Measurements from ENCODE around the gene TXK. TPM values are rescaled to one million over a fixed set of nuclear protein-coding genes. Genes with fewer than 3 reads are reported as not detected.

Gene TXK
- total RNA-seq, 4 donors from 2014 or later: 2.6 to 10.0 (median 6.8) TPM

- H3K4me1 ChIP-seq: peaks cover 0 to 25% (median 13%) of the 10 kb centered on the region in 4 donors
- H3K9me3 ChIP-seq: no peaks in the 10 kb centered on the region
- in situ Hi-C loops (cut with MboI; ENCODE audit: low pct_ligation_motif_present in 1 of 4, low pct_unique_long_range_greater_than_20kb in 1 of 4, low sequenced_read_pairs in 3 of 4) (loop anchor here in 1 of 4 donors (10.0 kb wide), 1 partner anchor 52 kb away; no protein-coding TSS in a partner anchor), intact Hi-C loops (cut with DNase I; ENCODE audit: low total_unique reads) (no loop called here)
- peak overlapping the region in 2 of 4 donors; percentile 33 to 64 for H3K27ac ChIP-seq
- TF ChIP-seq CTCF (IDR thresholded peaks at IDR 0.05): no peak
- H3K36me3 ChIP-seq: peaks cover 0 to 1% (median 0%) of the 10 kb centered on the region in 4 donors
- no peak overlapping the region for H3K4me3 ChIP-seq
- DNase-seq: no peak
- no peaks in the 10 kb centered on the region for H3K27me3 ChIP-seq
These were observed 101.3 kb downstream of the TXK start for GRCh38 chr4:48032721-48033120.

DNA sequence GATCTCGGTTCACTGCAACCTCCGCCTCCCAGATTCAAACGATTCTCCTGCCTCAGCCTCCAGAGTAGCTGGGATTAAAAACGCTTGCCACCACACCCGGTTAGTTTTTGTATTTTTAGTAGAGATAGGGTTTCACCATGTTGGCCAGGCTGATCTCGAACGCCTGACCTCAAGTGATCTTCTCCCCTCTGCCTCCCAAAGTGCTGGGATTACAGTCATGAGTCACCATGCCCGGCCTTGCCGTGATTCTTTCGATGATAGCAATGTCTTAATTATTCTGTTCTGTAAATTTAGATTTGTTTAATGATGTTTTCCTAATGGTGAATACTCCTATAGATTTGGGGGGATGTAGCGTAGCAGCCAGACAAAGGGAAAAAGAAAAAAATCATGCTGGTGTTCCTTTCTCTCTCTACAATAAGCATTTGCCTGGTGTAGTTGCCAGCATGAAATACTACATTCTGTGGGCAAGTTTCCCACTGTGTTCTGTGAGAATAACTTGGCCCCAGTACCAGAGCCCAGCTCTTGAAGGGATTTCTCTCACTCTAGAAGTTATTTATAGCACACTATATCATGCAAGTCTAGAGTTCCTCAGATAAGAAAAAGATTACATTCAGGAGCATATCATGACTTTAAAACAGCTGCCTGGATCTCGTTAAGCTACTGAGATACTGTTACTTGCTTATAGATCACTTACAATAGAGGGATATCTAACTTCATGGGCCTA lies 102.1 kb downstream of the TXK start:
- TF ChIP-seq POLR2A (IDR thresholded peaks at IDR 0.05) (no peak), EP300 (IDR thresholded peaks at IDR 0.05; ENCODE audit: low read depth) (no peak), CTCF (IDR thresholded peaks at IDR 0.05) (no peak), POLR2AphosphoS5 (IDR thresholded peaks at IDR 0.05) (no peak)
- in situ Hi-C loops (cut with MboI; ENCODE audit: low pct_ligation_motif_present in 1 of 4, low pct_unique_long_range_greater_than_20kb in 1 of 4, low sequenced_read_pairs in 3 of 4) (loop anchor here in 1 of 4 donors (10.0 kb wide), 1 partner anchor 53 kb away; no protein-coding TSS in a partner anchor), intact Hi-C loops (cut with DNase I; ENCODE audit: low total_unique reads) (no loop called here)

DNA sequence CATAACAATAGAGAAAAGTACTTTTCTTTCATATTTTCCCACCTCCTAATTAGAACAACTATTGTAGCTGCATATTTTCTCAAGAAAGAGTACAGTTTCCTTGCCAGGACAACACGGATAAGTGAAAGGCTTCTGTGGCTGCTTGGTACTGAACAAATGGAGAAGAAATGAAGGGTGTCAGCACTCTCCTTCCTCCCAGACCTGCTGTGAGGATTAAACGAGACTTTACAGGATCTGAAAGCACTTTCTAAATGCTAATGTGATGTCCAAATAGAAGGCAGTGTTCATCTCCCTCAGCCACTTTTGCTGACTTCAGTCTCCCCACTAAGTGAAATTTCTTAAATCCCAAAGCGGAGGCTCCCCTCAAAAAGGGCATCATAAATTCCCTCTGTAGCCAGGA lies 103.6 kb downstream of the TXK start:
- in situ Hi-C loops (cut with MboI; ENCODE audit: low pct_ligation_motif_present in 1 of 4, low pct_unique_long_range_greater_than_20kb in 1 of 4, low sequenced_read_pairs in 3 of 4) (loop anchor here in 1 of 4 donors (10.0 kb wide), 1 partner anchor 54 kb away; no protein-coding TSS in a partner anchor), intact Hi-C loops (cut with DNase I; ENCODE audit: low total_unique reads) (no loop called here)
- Histone ChIP-seq H3K9me3 (no peaks in the 10 kb centered on the region), H3K4me3 (no peak overlapping the region), H3K27me3 (no peaks in the 10 kb centered on the region), H3K4me1 (peaks cover 0 to 25% (median 13%) of the 10 kb centered on the region in 4 donors), H3K36me3 (peaks cover 0 to 1% (median 0%) of the 10 kb centered on the region in 4 donors), H3K27ac (no peak overlapping the region)
- no peak for DNase-seq
- no peak for TF ChIP-seq CTCF (IDR thresholded peaks at IDR 0.05)
- 70 to 75% methylated on average over 3 of the region's 3 CpGs for WGBS, 2 donors (ENCODE audit: low coverage in 1 of 2)

More for the DNA sequence above, 102.1 kb downstream of the TXK start:
- 63 to 69% methylated on average over 11 to 12 of the region's 12 CpGs for WGBS, 2 donors (ENCODE audit: low coverage in 1 of 2)
- Histone ChIP-seq H3K36me3 (peaks cover 0 to 1% (median 0%) of the 10 kb centered on the region in 4 donors), H3K27me3 (no peaks in the 10 kb centered on the region), H3K4me1 (peaks cover 0 to 25% (median 13%) of the 10 kb centered on the region in 4 donors), H3K9me3 (no peaks in the 10 kb centered on the region), H3K4me3 (no peak overlapping the region), H3K27ac (peak overlapping the region in 2 of 4 donors; percentile 33 to 64)
- no peak for DNase-seq

DNA sequence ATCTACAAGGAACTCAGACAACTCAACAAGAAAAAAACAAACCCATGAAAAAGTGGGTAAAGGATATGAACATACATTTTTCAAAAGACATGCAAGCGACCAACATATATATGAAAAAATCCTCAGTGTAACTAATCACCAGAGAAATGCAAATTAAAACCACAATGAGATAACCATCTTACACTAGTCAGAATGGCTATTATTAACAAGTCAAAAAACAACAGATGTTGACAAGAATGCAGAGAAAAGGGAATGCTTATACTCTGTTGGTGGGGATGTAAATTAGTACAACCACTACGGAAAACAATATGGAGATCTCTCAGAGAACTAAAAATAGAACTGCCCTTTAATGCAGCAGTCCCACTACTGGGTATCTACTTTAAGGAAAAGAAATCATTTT lies 105.4 kb downstream of the TXK start:
- in situ Hi-C loops (cut with MboI; ENCODE audit: low pct_ligation_motif_present in 1 of 4, low pct_unique_long_range_greater_than_20kb in 1 of 4, low sequenced_read_pairs in 3 of 4) (no loop called here), intact Hi-C loops (cut with DNase I; ENCODE audit: low total_unique reads) (no loop called here)
- WGBS, 2 donors (ENCODE audit: low coverage in 1 of 2): 28 to 63% methylated on average over 2 of the region's 2 CpGs

More for the DNA sequence above, 105.4 kb downstream of the TXK start:
- Histone ChIP-seq H3K36me3 (peaks cover 0 to 1% (median 0%) of the 10 kb centered on the region in 4 donors), H3K4me1 (peaks cover 0 to 30% (median 13%) of the 10 kb centered on the region in 4 donors), H3K9me3 (no peaks in the 10 kb centered on the region), H3K27ac (no peak overlapping the region), H3K4me3 (no peak overlapping the region), H3K27me3 (no peaks in the 10 kb centered on the region)
- TF ChIP-seq POLR2A (IDR thresholded peaks at IDR 0.05) (no peak), EP300 (IDR thresholded peaks at IDR 0.05; ENCODE audit: low read depth) (no peak), POLR2AphosphoS5 (IDR thresholded peaks at IDR 0.05) (no peak), CTCF (IDR thresholded peaks at IDR 0.05) (no peak)
- no peak for DNase-seq
